NCI-H2171 treated with DMSO at 0.1 percent for 48 hours (cell line): ENCODE measurements around the gene MARF1.
"Not testable (repeated sequence)": the region's sequence is repeated elsewhere in the genome, so short reads cannot be mapped to it uniquely, and the experiment has no call there.

ENCODE experiments used
- DNase-seq: peaks from one replicate; lab custom pipeline; 2025; lab: John Stamatoyannopoulos, UW

MARF1 gene

DNA sequence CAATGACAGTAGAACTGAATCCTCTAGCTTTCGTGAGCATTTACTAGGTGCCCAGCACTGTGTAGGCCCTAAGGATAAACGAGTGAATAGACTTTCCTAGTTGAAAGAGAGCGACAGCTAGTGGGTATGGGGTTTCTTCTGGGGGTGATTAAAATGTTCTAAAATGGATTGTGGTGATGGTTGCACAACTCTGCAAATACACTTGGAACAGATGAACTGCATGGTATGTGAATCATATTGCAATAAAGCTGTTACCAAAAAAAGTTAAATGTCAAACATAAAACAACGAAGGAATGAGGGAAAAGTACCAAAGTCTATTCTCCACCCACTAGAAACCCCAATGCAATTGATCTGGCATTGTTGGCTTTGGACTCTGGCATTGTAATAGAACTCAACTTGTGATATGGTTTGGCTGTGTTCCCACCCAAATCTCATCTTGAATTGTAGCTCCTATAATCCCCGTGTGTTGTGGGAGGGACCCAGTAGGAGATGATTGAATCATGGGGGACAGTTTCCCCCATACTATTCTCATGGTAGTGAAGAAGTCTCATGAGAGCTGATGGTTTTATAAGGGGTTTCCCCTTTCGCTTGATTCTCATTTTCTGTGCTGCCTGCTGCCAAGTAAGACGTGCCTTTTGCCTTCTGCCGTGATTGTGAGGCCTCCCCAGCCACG lies 70.5 kb downstream of the MARF1 start:
- no peak for DNase-seq

DNA sequence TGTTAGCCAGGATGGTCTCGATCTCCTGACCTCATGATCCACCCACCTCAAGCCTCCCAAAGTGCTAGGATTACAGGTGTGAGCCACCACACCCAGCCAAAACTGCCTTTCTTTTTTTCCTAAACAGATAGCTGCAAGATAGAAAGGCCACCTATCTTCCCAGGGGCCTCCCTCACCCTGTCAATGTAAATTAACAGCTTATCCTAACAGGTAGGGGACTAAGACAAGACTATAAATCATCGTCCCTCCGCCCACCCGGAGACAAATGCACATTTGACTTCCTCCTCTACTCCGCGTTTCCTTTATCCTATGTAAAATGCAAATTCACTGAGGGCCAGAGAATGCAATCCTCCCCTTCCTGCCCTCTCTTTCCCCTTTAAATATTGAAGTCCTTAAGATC lies 71.4 kb downstream of the MARF1 start:
- DNase-seq = no peak

DNA sequence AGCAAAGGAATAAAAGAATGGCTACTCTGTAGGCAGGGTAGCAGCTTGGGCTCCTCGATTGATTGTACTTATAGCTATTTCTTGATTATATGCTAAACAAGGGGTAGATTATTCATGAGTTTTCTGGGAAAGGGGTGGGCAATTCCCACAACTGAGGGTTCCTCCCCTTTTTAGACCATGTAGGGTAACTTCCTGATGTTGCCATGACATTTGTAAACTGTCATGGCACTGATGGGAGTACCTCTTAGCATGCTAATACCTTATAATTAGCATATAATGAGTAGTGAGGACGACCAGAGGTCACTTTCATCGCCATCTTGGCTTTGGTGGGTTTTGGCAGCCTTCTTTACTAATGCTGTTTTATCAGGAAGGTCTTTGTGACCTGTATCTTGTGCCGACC lies 72.3 kb downstream of the MARF1 start:
- not testable (repeated sequence) for DNase-seq

DNA sequence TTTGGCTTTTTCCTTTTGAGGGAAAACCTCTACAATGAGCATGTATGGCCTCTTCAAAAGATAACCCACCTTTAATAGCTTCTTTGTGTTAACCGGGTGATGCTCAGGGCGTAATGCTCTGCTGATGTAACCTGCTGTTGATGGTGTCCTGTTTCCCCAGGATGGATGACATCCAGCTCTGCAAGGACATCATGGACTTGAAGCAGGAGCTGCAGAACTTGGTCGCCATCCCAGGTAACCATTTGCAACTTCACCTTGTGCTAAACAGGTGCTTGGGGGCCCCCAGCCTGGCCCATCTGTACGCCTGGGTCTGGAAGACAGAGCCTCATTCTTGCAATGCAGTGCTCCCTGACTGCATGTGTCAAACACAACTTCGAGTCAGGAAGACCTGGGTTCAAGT lies 75.1 kb downstream of the MARF1 start:
- peak; percentile 17 for DNase-seq

DNA sequence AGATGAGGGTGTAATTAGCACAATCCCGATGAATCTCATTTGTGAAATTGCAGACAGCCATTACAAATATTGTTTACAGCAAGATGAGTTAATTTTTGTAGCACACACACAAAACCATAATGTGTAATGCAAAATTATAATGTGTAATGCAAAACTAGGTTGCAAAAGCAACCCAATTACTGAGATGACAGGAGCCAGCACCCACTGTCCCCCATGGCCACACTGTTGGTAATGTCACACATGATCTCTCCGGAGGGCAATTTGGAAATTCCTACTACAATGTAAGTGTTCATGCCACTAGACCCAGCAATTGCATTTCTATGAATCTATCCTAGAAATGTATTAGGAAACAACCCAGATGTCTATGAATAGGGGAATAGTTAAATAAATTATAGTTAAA lies 76.9 kb downstream of the MARF1 start:
- no peak for DNase-seq

DNA sequence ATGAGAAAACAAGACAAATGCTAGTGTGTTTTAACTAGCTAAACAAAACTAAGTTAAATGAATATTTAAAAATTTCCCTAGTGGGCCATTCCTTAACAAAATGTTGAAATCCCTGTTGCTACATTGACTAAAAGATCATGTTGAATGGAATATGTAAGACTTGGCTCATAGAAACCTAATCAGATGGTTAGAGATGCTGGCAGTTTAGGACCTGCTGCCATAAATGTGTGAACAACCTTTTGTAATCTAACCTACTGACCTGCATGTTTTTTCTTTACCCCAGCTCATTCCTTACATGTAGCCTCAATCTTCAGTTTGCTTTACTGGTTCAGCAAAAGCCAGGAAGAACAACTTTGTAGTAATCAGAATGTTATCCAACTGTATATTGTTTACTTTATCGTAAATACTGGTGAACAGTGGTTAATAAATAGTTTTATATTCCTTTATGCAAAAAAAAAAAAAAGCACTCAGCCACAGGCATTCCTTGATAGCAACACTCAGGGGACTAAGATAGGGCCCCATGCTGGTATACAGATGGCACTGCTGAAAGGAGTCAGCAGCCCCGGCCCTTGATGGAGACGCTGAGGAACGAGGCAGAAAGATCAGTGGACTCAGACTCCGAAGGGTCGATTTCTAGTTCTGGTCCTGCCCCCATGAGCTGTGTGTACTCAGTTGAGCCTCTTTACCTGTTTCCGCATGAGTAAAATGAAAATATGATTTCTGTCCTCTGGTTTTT lies 78.2 kb downstream of the MARF1 start:
- DNase-seq = peak; percentile 31

DNA sequence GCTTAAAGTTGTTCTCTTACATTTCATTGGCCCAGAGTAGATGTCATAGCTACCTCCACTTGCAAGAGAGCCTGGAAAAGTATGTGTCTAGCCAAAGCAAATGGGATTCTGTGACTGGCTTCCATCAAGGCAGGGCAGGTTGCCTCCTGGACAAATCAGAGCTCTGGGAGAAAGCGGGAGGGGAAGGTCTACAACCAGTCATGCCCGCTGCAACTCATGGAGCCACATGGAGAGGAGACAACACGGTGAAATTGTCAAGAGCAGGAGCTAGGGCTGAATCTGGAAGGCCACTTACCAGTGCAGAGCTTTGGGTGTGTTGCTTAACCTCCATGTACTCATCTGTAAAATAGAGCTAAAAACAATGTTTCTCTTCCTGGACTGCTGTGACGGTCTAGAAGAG lies 83.8 kb downstream of the MARF1 start:
- DNase-seq = no peak

DNA sequence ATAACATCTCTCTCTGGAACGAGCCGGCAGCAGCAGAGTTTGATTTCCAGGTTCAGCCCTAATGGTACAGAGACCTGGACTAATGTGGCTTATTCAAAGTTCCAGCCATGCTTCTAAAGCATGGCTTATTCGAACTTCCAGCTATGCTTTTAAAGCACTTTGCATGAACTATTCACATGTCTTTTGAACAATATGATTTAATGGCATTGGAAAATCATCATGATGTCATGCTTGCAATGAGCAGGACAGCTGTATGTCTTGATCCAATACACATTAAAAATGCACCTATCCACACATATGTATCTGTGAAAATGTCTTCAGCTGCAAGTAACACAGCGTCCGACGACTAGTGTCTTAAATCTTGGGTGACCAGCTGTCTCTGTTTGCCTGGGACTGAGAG lies 85.7 kb downstream of the MARF1 start:
- DNase-seq = no peak

DNA sequence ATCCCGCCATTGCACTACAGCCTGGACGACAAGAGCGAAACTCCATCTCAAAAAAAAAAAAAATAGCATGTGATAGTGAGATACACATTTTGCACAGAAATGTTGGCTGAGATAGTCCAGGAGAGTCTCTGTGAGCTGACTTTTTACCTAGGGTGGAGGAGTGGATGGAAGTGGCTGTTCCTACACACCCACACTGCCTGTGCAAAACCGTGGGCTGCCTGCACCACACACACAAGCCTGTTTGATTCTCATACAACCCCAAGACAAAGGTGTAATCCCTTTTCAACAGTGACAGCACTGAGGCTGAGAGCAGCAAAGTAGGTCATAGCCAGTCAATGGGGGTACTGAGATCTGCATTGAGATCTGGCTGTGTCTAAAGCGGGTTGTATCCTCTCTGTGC lies 86.8 kb downstream of the MARF1 start:
- no peak for DNase-seq

DNA sequence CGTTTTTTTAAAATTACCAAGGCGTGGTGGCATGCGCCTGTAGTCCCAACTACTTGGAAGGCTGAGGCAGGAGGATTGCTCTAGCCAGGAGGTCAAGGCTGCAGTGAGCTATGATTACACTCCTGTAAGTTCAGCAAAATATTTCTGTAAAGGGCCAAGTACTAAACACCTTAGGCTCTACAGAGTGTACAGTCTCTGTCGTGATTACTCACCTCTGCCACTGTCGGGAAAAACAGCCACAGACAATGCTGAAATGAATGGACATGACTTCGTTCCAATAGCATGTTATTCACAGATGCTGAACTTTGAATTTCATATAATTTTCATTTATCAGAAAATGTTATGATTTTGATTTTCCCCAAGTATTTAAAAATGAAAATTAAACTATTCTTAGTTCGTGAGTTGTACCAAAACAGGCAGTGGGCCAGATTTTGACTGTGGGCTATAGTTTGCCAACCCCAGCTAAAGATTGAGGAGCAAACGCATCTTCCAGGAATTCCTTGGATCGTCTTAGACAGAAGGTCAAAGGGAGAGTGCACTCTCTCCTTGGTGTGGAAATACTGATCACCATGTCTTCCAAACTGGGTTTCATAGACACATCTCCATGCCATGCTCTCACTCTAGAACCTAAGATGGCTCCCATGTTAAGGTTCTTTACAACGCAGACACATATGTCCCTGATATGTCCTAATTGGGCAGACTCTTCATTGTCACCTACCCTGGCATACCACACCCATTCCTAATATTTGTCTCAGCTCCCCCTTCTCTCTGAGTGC lies 89.5 kb downstream of the MARF1 start:
- DNase-seq = no peak

DNA sequence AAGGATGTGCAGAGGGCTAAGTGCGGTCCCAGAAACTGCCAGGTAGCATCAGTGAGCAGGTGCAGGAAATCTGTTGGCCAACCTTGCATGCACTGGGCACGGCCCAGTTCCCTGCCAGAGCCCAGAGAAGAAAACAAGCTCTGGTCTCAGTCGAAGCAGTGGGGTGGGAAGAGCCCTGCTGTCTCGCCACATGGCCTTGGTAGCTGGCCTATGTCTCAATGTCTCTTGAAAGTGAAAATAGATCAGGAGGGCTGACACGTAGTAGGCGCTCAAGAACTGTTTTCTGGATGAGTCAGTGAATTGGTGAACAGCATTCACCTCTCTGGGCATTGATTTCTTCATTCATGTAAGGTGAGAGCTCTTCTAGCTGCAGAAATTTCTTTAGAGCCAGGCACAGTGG lies 90.4 kb downstream of the MARF1 start:
- DNase-seq = no peak

DNA sequence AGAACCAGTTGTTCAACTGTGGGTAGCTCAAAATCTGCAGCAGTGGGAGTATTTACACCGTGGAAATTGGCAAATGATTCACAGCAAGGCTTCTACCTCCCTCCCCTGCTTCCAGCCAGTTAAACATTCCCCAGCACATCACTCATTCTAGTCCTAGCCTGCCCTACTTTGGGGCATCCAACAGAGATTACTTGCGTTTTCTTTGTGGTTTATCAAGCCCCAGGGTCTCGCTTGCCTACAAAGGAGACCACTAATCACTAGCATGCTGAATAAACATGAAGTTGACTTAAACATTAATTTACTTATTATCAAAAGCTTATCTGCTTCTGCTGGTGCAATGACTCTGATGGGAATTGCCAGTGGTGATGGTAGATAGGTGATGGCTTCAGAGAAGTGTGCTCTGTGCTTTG lies 94.5 kb downstream of the MARF1 start:
- no peak for DNase-seq

DNA sequence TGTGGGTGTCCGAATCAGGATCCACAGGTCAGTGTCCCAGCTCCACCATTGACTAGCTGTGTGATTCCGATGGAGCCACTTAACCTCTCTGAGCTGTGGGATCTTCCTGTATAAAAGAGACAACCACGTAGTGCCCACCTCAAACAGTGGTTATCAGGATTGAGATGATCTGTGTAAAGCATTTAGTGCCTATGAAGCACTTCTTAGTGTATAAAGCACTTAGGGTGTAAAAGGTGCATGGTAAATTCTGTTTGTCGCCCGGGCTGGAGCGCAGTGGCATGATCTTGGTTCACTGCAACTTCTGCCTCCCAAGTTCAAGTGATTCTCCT lies 95.2 kb downstream of the MARF1 start:
- no peak for DNase-seq

DNA sequence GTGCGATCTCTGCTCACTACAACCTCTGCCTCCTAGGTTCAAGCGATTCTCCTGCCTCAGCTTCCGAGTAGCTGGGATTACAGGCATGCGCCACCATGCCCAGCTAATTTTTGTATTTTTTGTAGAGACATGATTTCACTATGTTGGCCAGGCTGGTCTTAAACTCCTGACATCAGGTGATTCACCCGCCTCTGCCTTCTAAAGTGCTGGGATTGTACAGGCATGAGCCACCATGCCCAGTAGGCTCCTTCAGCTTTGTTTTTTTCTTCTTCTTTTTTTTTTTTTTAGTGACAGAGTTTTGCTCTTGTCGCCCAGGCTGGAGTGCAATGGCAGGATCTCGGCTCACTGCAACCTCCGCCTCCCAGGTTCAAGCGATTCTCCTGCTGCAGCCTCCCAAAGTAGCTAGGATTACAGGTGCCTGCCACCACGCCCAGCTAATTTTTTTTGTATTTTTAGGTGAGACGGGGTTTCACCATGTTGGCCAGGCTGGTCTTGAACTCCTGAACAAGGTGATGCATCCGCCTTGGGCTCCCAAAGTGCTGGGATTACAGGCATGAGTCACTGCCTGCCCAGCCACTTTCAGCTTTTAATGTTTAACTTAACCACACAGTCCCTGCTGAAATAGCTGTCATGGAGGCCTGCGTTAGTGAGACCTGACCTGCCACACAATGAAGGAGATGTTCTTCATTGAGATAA lies 95.7 kb downstream of the MARF1 start:
- not testable (repeated sequence) for DNase-seq

DNA sequence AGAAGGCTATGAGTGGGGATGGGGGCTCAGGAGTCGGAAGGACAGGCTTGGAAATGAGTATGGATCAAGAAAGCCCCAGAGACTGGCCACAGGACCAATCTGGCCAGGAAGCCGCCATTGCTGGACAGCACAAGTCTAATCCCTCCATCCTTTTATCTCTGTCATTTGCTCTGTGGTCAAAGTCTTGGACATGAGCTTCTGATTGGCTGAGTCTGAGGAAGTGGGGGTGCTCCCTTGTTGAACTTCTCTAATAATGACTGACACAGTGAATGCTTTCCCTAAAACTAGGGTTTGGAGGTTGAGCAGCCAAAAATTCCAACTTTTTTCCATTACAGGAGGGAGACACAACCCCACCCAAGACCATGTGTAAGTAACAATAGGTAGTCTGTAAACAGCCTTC lies 97.4 kb downstream of the MARF1 start:
- DNase-seq = no peak

DNA sequence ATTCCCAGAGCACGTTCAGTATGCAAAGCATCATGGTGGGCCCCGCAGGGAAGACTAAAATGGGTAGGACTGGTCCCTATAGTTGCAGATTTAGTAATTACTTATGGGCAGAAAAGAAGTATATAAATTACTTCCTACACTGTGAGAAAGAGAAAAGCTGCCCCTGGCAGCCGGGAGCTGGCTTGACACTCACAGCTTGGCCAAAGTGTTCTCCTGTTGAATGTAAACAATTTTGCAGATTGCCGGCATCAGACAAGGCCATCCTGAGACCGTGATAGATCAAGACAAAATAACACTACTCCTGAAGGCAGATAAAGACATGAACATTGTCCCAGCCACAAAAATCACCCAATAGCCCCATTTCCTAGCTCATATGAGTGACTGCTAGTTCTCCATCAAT lies 98.5 kb downstream of the MARF1 start:
- no peak for DNase-seq
